LNCAP (cell line): ENCODE results near the gene SHC2.

Source experiments
- TF ChIP-seq, protein P1 (sequence below): fragments of 450-650 bp; IDR thresholded peaks from 2 replicates; pipeline ENCODE4 v1.5.1; 2017; ENCODE audit warnings: mild to moderate bottlenecking

Gene SHC2

DNA sequence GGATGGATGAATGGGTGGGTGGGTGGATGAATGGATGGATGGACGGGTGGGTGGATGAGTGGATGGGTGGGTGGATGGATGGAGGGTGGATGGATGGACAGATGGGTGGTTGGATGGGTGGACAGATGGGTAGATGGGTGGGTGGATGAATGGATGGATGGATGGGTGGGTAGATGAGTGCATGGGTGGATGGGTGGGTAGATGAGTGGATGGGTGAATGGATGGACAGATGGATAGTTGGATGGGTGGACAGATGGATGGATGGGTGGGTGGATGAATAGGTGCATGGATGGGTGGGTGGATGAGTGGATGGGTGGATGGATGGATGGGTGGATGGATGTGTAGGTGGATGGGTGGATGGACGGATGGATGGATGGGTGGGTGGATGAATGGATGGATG, 17.8 kb downstream of the SHC2 start:
- TF ChIP-seq, protein P1, sequence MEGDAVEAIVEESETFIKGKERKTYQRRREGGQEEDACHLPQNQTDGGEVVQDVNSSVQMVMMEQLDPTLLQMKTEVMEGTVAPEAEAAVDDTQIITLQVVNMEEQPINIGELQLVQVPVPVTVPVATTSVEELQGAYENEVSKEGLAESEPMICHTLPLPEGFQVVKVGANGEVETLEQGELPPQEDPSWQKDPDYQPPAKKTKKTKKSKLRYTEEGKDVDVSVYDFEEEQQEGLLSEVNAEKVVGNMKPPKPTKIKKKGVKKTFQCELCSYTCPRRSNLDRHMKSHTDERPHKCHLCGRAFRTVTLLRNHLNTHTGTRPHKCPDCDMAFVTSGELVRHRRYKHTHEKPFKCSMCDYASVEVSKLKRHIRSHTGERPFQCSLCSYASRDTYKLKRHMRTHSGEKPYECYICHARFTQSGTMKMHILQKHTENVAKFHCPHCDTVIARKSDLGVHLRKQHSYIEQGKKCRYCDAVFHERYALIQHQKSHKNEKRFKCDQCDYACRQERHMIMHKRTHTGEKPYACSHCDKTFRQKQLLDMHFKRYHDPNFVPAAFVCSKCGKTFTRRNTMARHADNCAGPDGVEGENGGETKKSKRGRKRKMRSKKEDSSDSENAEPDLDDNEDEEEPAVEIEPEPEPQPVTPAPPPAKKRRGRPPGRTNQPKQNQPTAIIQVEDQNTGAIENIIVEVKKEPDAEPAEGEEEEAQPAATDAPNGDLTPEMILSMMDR = no peak

DNA sequence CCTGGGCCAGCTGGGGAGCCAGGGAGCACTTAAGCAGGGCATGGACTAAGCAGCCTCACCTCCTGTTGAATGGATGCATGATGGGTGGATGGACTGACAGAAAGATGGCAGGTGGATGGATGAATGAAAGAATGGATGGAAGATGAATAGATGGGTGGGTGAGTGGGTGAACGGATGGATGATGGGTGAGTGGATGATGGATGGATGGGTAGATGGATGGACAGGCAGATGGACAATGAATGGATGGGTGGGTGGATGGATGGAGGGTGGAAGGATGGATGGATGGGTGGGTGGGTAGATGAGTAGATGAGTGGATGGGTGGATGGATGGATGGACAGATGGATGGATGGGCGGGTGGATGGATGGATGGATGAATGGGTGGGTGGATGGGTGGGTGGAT, 18.7 kb downstream of the SHC2 start:
- TF ChIP-seq, protein P1 = no peak

DNA sequence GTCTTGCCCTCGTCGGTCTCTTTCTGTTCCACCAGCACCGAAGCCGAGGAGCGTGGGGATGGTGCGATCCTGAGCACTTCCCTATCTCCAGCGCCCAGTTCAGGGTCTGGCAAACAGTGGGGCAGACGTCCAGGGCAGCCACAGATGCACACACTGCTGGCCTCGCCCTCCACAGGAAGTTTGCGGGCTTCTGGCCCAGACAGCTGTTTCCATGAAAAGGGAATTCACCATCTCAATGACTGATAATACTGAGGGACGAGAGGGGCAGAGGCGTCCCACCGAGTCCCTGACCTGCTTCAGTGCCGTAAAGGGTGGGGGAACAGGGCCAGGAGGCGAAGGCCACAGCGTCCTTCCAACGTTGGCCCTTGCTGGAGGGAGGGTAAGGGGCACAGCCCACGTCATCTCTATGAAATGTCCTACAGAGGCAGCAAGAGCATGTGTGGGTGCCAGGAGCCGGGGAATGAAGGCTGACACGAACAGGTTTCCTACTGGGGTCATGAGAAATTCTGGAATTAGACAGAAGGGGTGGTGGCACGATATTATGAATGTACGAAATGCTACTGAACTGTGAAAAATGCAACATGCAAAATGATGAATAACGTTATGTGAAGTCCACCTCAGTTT, 19.5 kb downstream of the SHC2 start:
- TF ChIP-seq, protein P1 = no peak

DNA sequence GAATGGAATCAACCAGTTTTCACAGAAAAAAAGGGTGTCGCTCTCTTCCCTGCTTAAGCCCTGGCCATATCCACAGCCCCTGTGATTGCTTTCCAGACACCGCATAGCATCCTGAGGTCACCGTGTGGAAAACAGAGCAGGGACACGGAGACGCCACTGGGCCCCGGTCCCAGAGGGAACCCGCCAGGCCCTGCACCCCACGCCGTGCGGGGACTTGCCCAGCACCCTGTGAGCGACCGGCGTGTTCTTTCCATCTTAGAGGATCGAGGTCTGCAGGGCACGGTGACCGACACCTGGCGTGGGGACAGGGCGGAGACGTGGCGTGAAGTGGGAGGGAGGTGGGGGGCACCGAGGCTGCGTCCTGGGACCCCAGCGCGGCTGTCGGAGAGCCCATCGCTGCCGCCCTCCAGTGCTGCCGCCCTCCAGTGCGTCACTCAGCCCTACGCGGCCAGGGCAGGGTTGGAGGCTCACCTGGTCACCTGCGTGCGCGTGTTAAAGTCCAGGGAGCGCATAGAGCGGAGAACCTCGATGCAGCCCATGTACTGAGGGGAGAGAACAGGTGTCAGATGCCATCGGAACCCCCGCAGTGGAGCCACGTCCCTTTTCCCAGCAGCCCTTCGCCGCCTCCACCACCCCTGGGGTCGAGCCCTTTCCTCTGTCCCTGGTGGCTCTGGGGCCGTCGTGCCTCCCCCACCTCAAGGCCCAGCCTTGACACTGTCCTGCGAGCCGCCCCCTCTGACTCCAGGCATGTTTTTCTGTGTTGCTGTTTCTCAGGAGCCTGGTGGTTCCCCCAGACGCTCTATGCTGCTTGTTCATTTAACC, 20.2 kb downstream of the SHC2 start:
- TF ChIP-seq, protein P1 = no peak

DNA sequence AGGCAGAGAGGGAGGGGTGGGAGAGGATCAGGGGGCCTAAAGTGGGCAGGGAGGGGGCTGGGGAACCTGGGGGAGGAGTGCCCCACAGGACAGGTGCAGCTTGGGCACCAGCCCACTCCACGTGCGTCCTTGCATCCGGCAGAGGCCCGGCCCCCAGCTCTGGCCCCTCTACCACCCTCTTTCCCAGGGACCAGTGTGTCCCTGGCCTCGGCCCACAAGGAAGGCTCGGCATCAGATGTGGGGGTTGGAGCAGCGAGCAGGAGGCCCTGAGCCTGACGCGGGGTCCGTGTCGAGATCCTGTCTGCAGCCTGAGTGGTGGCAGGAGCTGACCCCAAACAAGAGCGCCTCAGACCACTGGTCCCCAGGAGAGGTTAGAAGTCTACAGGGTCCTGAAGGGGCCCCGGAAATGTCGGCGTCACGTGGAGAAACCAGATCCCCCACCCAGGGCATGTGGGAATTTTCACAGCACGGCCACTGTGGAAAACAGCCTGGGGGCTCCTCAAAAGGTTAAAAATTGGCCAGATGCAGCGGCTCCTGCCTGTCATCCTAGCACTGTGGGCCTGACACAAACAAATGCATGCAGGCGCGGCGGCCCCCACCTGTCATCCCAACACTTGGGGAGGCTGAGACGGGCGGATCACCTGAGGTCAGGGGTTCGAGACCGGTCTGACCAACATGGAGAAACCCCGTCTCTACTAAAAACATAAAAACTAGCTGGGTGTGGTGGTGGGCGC, 21.5 kb downstream of the SHC2 start:
- TF ChIP-seq, protein P1 = no peak

DNA sequence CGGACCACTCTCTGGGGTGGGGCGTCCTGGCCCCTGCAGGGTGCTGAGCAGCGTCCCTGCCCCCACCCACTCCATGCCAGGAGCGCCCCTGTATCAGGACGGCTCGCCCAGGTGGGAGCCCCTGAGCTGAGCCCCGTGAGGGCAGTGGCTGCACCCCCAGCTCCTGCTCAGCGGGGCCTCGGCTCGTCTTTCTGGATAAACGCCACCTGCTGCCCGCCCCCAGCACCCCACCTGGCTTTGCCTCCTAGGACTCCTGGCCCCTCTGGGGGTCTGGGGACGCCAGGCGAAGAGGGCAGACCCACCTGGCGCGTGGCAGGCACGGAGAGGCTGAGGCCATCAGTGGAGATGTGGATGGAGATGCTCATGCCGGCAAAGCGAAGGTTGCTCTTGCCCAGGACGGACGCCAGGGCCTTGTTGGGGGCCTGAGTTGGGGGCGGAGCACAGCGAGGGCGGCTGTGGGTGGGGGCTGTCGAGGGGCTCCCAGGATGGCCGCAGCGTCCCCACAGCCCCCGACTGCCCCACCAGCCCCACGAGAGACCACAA, 22.3 kb downstream of the SHC2 start:
- TF ChIP-seq, protein P1 = no peak

DNA sequence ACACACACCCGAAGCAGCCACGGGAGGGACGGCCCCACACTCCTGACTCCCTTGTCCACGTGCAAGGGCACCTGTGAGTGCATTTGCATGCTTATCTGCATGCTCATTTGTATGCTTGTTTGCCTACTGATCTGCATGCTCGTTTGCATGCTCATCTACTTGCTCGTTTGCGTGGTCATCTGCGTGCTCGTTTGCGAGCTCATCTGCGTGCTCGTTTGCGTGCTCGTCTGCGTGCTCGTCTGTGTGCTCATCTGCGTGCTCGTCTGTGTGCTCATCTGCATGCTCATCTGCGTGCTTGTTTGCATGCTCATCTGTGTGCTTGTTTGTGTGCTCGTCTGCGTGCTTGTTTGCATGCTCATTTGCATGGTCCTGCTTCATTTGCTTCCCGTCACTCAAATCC, 23.8 kb downstream of the SHC2 start:
- TF ChIP-seq, protein P1 = no peak
